ENCODE measurements around the gene TSSK3.

Gene TSSK3, protein sequence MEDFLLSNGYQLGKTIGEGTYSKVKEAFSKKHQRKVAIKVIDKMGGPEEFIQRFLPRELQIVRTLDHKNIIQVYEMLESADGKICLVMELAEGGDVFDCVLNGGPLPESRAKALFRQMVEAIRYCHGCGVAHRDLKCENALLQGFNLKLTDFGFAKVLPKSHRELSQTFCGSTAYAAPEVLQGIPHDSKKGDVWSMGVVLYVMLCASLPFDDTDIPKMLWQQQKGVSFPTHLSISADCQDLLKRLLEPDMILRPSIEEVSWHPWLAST

GRCh38 chr1:32362474-32363313 is at the start of gene TSSK3, which contains the start of gene FAM229A:
TSSK3 (plus strand) TSS chr1:32362539; CDS start chr1:32362702, 163 bp downstream.
FAM229A (minus strand) TSS chr1:32362485; CDS start chr1:32362091, 394 bp downstream.
- DNase-seq: no peak

- DNase-seq: no peak
Measured at GRCh38 chr1:32316903-32317277, 45.4 kb upstream of the TSSK3 start.

- no peak for DNase-seq
Measured at GRCh38 chr1:32318127-32318869, 44.0 kb upstream of the TSSK3 start.

DNA sequence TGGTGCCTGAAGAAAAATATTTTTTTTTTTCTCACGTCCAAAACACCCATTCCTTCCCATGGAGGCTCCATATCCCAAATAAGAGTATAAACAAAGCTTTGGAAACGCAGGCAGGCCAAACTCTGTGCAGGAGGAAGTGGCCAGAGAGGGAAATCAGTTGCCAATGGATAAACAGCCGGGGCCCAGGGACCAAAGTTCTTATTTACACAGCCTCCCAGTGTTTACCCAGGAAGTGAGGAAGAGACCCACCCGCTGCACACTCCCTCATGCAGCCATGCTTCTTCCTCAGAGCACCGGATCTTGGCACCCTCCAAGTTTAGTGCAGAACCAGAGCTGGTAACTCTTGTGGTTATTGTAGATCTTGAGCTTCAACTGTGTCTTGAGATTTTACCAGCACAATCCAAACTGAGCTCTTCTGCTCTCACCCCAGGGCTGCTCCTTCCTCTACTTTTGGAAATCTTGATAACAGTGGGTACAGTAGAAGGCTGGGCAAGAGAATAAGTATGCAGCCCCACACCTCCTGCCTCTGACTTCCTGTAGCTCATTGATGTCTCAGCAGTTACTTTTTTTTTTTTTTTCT is 40.5 kb upstream of the TSSK3 start:
- no peak for DNase-seq

- no peak for DNase-seq
Measured at GRCh38 chr1:32327204-32327603, 35.1 kb upstream of the TSSK3 start.

DNA sequence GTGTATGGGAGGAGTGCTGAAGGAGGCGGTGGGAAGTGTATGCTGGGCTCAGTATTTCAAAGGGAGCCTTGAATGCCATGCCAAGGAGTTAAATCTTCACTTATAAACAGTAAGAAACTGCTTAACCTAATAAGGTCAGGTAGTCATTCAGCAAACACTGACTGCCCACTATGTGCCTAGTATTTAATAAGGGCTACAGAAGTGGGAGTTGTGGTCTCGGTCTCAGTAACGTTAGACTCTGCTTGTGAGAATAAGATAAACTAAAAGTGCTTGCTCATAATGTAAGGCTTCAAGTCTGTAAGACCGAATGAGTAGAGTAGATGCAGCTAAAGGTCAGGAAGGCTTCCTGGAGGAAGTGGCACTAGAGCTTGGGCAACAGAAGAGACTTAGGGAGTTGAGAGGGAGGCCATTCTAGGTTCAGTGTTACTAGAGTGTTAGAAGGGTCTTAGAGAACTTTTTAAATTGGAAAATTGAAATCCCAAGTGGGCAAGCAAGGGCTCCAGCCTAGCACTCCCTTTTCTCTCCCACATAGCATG is 32.3 kb upstream of the TSSK3 start:
- DNase-seq: no peak

DNA sequence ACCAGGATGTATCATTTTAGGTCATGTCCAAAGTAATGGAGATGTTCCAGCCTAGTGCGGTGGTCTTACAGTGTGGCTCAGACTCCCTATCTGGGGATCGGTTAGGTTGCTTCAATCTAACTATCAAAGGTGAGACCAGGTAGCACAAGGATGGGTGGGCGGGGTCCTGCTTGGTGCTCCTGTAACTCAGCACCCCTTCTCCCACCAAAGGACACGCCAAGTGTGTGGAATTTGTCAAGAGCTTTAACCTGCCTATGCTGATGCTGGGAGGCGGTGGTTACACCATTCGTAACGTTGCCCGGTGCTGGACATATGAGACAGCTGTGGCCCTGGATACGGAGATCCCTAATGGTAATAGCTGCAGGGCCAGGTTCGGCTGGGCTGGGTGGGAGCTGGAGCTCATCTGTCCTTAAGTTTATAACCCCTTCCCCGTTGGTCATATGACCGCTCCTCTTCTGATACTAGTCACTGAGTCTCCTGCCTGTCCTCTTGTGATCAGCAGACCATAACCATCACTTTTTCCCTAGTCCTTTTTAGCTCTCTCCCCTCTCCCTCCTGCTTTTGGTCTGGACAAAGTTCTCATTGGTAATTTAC is 31.7 kb upstream of the TSSK3 start:
- no peak for DNase-seq

DNA sequence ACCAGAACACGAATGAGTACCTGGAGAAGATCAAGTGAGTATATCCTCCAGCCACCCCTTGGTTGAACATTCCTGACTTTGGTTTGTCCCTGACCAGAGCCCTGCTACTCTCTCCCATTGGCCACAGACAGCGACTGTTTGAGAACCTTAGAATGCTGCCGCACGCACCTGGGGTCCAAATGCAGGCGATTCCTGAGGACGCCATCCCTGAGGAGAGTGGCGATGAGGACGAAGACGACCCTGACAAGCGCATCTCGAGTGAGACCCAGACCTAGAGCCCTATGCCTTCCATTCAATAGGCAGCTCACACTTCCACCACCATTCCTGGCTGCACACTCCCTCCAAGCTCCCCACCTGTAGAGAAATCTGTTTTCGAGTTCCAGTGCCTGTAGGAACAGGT is 30.8 kb upstream of the TSSK3 start:
- no peak for DNase-seq

DNA sequence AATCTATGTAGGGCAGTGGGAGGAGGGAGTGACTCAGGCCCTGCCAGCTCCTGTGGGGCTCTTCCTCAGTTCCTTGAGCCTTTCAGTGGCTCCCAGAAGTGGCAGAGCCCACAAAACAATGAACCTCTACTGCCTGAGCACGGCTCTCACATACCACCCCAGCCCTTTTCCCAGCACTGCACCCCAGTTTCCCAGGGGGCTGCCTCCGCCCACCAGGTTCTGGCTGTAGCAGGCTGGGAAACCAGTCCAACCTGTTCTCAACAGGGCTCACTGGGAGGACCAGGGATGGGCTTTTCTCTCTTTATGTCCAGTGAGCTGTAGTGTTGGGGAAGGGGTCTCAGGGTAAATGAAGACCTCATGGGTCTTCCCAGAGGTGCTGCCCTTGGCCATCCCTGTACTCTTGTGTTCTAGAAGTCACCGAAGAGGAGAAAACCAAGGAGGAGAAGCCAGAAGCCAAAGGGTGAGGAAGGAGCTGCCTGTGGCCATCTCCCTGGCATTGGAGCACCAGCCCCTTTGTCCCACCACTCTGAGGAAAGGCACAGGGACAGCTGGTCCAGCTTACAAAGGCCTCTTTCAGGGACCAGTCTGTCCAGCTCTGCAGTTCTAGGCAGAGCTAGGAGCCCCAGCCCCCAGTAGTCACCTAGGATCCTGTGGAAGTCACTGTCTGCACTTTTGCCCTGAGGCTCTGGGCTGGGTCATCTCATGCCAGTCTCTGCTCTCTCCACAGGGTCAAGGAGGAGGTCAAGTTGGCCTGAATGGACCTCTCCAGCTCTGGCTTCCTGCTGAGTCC is 29.9 kb upstream of the TSSK3 start:
- DNase-seq: no peak

GRCh38 chr1:32333251-32333963 is 28.9 kb upstream of the TSSK3 start:
- DNase-seq: no peak

DNA sequence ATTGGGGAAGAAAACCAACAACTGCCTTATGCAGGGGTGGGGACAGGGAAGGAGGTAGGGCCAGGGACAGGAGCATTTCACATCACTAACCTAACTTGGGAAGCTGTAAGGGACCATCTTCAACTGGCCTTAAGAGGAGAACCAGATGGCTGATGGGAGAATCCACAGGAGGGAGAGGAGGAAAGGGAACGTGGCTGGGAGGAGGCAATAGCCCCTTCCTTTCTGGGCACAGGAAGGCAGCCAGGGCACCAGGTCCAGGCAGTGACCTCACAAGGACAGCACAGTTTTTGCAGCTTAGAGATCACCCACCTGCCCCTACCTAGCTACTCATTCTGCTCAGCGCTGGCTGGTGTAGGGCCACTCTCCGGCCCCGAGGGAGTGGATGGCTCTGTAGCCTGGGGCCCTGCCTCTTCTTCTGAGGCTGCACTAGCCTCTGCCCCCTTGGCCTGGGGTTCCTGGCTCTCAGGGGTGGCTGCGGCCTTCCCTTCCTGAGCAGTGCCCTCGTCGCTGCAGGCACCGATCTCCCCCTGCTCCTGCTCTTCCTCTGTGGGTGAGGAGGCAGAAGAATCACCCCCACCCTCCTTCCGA is 28.0 kb upstream of the TSSK3 start:
- no peak for DNase-seq

GRCh38 chr1:32334864-32335534 is 27.3 kb upstream of the TSSK3 start:
- no peak for DNase-seq

GRCh38 chr1:32335535-32335789 is 26.9 kb upstream of the TSSK3 start:
- DNase-seq: no peak

DNA sequence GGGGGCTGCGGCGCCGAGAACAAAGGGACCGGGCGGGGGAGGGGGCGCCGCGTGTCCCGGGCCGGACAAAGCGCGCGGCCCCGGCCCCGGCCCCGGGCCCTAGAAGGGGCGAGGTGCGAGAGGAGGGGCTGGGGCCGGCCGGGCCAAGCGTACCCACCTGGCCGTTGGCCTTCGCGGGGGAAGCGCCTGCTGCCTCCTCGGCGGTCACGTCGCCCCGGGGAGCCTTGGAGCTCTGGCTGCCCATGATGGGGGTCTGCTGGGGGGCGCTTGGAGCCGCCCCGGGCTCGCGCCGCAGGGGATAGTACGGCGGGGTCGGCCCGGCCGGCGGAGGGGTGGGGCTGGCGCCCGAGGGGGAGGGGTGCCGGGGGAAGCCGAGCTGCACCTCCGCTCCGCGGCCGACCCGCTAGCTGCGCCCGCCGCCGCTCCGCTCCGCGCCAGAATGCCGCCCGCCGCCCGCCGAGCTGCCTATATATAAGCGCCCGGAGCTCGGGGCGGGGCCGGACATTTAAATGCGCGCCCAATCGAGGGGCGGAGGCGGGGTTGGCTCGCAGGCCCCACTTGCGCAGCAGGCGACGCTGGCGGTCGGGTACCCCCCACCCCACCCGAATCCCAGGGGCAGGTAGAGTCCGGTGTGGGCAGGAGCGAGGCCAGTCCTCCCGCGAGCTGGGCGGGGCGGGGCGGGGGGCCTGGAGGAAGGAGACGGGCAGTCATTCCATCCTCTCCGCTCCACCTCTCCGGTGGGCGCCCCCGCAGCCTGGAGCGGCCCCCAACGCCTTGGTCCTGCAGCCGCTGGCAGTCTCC is 26.3 kb upstream of the TSSK3 start, which contains the start of gene MARCKSL1:
TSS of gene MARCKSL1 (minus strand) at position 444 of the 801 bp plus-strand sequence. CDS start at position 244, 200 bp downstream.
- DNase-seq: peak; percentile 16

DNA sequence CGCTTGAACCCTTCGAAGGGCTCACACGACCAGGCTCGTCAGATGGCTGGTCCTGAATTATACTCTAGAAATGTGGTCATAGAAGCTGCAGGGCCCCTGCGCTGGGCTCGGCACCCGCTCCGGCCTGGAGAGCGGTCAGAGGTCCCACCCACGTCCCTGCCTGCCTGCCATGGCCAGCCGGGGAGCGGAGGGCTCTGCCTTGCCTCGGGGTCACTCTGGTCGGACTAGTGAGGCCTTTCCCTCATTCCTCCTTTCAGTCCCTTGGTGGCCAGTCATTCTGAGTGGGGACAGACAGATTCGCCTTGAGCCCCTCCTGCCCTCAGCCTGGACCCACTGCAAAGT is 25.8 kb upstream of the TSSK3 start:
- DNase-seq: no peak

GRCh38 chr1:32336963-32337675 is 25.2 kb upstream of the TSSK3 start:
- DNase-seq: no peak

DNA sequence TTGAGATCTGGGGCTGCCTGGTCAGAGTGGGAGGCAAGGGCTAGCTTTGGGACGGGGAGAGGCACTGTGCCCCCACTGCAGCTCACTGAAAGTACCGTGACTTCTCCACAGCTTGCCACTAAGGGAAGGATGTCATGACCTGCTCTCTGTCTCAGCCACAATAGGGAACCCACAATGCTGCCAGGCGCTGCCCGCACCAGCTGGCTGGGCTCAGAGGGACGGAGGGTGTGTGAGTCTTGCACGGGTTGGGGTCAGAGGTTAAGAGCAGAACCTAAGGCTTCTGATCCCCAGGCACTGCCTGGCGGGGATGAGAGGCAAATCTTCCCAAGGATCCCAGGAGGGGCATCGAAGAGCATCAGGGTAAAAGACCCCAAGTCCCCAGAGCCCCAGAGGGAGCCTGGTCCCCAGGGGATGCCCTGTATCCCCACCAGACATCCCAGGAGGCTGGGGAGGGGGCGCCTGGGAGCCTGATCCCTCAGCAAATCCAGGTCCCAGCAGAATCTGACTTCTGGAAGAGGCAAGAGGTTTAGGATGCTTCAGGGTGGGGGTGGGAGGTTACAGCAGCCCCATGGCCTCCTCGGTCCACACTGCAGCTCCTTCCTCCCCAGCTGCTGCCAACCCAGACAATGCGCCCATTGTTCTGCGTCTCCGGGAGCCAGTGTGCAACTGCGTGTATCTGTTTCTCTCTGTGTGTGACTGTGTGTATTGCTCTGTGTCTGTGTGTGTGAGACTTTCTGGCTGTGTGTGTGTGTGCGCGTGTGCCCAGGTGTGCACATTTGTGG is 24.3 kb upstream of the TSSK3 start:
- DNase-seq: no peak

- DNase-seq: no peak
Measured at GRCh38 chr1:32338637-32339145, 23.6 kb upstream of the TSSK3 start.

All from NCI-H1417 treated with DMSO at 0.1 percent for 48 hours (cell line).